NT2/D1 (cell line): ENCODE data around the gene RPUSD1.
A peak's percentile ranks its signal among the peaks of the same experiment; 100 is the strongest.

ENCODE experiments used
- DNase-seq: peaks from one replicate; pipeline ENCODE4 v3.0.0-alpha.2; 2011; ENCODE audit warnings: low read depth, low spot score
- H3K27me3 ChIP-seq: 2 replicates; pipeline ENCODE4 v1.6.0; 2011; ENCODE audit warnings: mild to moderate bottlenecking; ENCODE audit not compliant: insufficient read length, insufficient read depth
- H3K36me3 ChIP-seq: 2 replicates; pipeline ENCODE4 v1.6.1; 2011; ENCODE audit warnings: mild to moderate bottlenecking, low read length, mixed read lengths; ENCODE audit not compliant: insufficient read depth, insufficient read length
- H3K4me1 ChIP-seq: 2 replicates; pipeline ENCODE4 v1.5.1; 2011; ENCODE audit not compliant: insufficient read depth, insufficient read length
- H3K4me3 ChIP-seq: 2 replicates; pipeline ENCODE4 v1.5.1; 2011; ENCODE audit warnings: low read depth; ENCODE audit not compliant: insufficient read length
- H3K9ac ChIP-seq: 2 replicates; pipeline ENCODE4 v1.6.0; 2011; ENCODE audit warnings: low read depth; ENCODE audit not compliant: insufficient read length
- H3K9me3 ChIP-seq: 2 replicates; pipeline ENCODE4 v1.5.1; 2011; ENCODE audit warnings: mild to moderate bottlenecking, low read length; ENCODE audit not compliant: insufficient read depth
- SUZ12 ChIP-seq: IDR thresholded peaks from 2 replicates; pipeline ENCODE4 v1.6.1; 2011; ENCODE audit not compliant: insufficient read length, insufficient read depth; ENCODE audit errors: extremely low read depth
- YY1 ChIP-seq: IDR thresholded peaks from 2 replicates; pipeline ENCODE4 v1.6.1; 2011; ENCODE audit not compliant: insufficient read length, insufficient read depth
- ZNF274 ChIP-seq: IDR thresholded peaks from 2 replicates; pipeline ENCODE4 v1.6.1; 2011; ENCODE audit warnings: mild to moderate bottlenecking, low read depth, low read length

Gene RPUSD1

GRCh38 chr16:752007-752312 is 36.2 kb downstream of the RPUSD1 start:
- peak overlapping the region; percentile 71 for H3K9ac ChIP-seq
- H3K36me3 ChIP-seq, result no peaks in the 10 kb centered on the region
- H3K9me3 ChIP-seq, result no peaks in the 10 kb centered on the region
- peak; percentile 61 for DNase-seq
- H3K27me3 ChIP-seq, result peaks cover 5% of the 10 kb centered on the region
- peaks cover 10% of the 10 kb centered on the region for H3K4me1 ChIP-seq
- H3K4me3 ChIP-seq, result peak overlapping the region; percentile 22
- no peak for TF ChIP-seq ZNF274

GRCh38 chr16:751152-752006 is 36.8 kb downstream of the RPUSD1 start:
- Histone ChIP-seq H3K4me1 (peaks cover 10% of the 10 kb centered on the region), H3K27me3 (peaks cover 5% of the 10 kb centered on the region), H3K36me3 (no peaks in the 10 kb centered on the region), H3K4me3 (no peak overlapping the region), H3K9me3 (no peaks in the 10 kb centered on the region), H3K9ac (peak overlapping the region; percentile 71)
- DNase-seq, result no peak
- no peak for TF ChIP-seq SUZ12
- no peak for TF ChIP-seq ZNF274
- TF ChIP-seq YY1, result no peak

GRCh38 chr16:750485-750884 is 37.7 kb downstream of the RPUSD1 start:
- peaks cover 10% of the 10 kb centered on the region for H3K4me1 ChIP-seq
- TF ChIP-seq SUZ12, result no peak
- no peak for TF ChIP-seq ZNF274
- TF ChIP-seq YY1, result no peak
- H3K27me3 ChIP-seq, result peaks cover 5% of the 10 kb centered on the region
- no peaks in the 10 kb centered on the region for H3K9me3 ChIP-seq
- peak overlapping the region; percentile 36 for H3K9ac ChIP-seq
- H3K4me3 ChIP-seq, result no peak overlapping the region
- no peak for DNase-seq
- no peaks in the 10 kb centered on the region for H3K36me3 ChIP-seq

- TF ChIP-seq ZNF274 (no peak), YY1 (no peak), SUZ12 (no peak)
- peaks cover 5% of the 10 kb centered on the region for H3K27me3 ChIP-seq
- no peak for DNase-seq
- H3K4me3 ChIP-seq, result no peak overlapping the region
- no peaks in the 10 kb centered on the region for H3K9me3 ChIP-seq
- no peak overlapping the region for H3K9ac ChIP-seq
- peaks cover 10% of the 10 kb centered on the region for H3K4me1 ChIP-seq
- H3K36me3 ChIP-seq, result no peaks in the 10 kb centered on the region
Measured at GRCh38 chr16:749010-749409, 39.2 kb downstream of the RPUSD1 start.

GRCh38 chr16:747978-748746 is 40.0 kb downstream of the RPUSD1 start:
- DNase-seq, result no peak
- Histone ChIP-seq H3K9me3 (no peaks in the 10 kb centered on the region), H3K27me3 (peaks cover 5% of the 10 kb centered on the region), H3K9ac (no peak overlapping the region), H3K36me3 (no peaks in the 10 kb centered on the region), H3K4me3 (no peak overlapping the region), H3K4me1 (peaks cover 10% of the 10 kb centered on the region)
- TF ChIP-seq ZNF274 (no peak), YY1 (no peak), SUZ12 (no peak)

- TF ChIP-seq SUZ12 (no peak), ZNF274 (no peak), YY1 (no peak)
- no peaks in the 10 kb centered on the region for H3K9me3 ChIP-seq
- H3K4me1 ChIP-seq, result peaks cover 10% of the 10 kb centered on the region
- H3K27me3 ChIP-seq, result peaks cover 5% of the 10 kb centered on the region
- H3K4me3 ChIP-seq, result no peak overlapping the region
- no peak overlapping the region for H3K9ac ChIP-seq
- H3K36me3 ChIP-seq, result no peaks in the 10 kb centered on the region
- no peak for DNase-seq
Measured at GRCh38 chr16:746637-747036, 41.5 kb downstream of the RPUSD1 start.

GRCh38 chr16:745739-746138 is 42.4 kb downstream of the RPUSD1 start:
- peak; percentile 57 for DNase-seq
- no peak for TF ChIP-seq YY1
- no peaks in the 10 kb centered on the region for H3K9me3 ChIP-seq

More at GRCh38 chr16:745739-746138, 42.4 kb downstream of the RPUSD1 start:
- Histone ChIP-seq H3K4me1 (peaks cover 4% of the 10 kb centered on the region), H3K36me3 (no peaks in the 10 kb centered on the region), H3K4me3 (no peak overlapping the region), H3K9ac (no peak overlapping the region), H3K27me3 (no peaks in the 10 kb centered on the region)
